OCI-LY1 (cell line): ENCODE measurements around the gene EPHA5.

ENCODE experiments used
- H2AFZ ChIP-seq: fragments of 200-600 bp; sonication (generic), shearing (Covaris generic); 2 replicates; pipeline ENCODE4 v1.6.0; 2014; ENCODE audit warnings: antibody characterized with exemption, mild to moderate bottlenecking, low read length
- H3F3A ChIP-seq: fragments of 200-600 bp; sonication (generic), shearing (Covaris generic); 2 replicates; pipeline ENCODE4 v1.6.0; 2014; ENCODE audit warnings: mild to moderate bottlenecking, antibody characterized with exemption, low read length, moderate library complexity; ENCODE audit not compliant: insufficient read depth
- H3K27ac ChIP-seq: fragments of 200-600 bp; sonication (generic); 2 replicates; pipeline ENCODE4 v1.5.1; 2014; ENCODE audit warnings: low read length, mixed run types, mild to moderate bottlenecking, low read depth; ENCODE audit not compliant: poor library complexity, severe bottlenecking
- H3K27me3 ChIP-seq: fragments of 200-600 bp; sonication (generic); 2 replicates; pipeline ENCODE4 v1.6.0; 2014; ENCODE audit warnings: antibody characterized with exemption, mild to moderate bottlenecking, low read length, moderate library complexity; ENCODE audit not compliant: insufficient read depth
- H3K36me3 ChIP-seq: fragments of 200-600 bp; sonication (generic); 2 replicates; pipeline ENCODE4 v1.6.1; 2014; ENCODE audit warnings: mild to moderate bottlenecking, antibody characterized with exemption, low read length, moderate library complexity, mixed read lengths; ENCODE audit not compliant: insufficient read depth
- H3K4me1 ChIP-seq: fragments of 200-600 bp; sonication (generic); 2 replicates; pipeline ENCODE4 v1.5.1; 2014; ENCODE audit warnings: mild to moderate bottlenecking, low read length, moderate library complexity; ENCODE audit not compliant: insufficient read depth, severe bottlenecking
- H3K4me2 ChIP-seq: fragments of 200-600 bp; sonication (generic), shearing (Covaris generic); 2 replicates; pipeline ENCODE4 v1.6.1; 2014; ENCODE audit warnings: low read length
- H3K4me3 ChIP-seq: fragments of 200-600 bp; sonication (generic); 2 replicates; pipeline ENCODE4 v1.5.1; 2014; ENCODE audit warnings: low read length, low read depth, mild to moderate bottlenecking, mixed read lengths; ENCODE audit not compliant: poor library complexity, severe bottlenecking
- H3K79me2 ChIP-seq: fragments of 200-600 bp; shearing (Covaris generic); 2 replicates; pipeline ENCODE4 v1.6.1; 2016; ENCODE audit warnings: mixed run types, low read length, mixed read lengths; ENCODE audit not compliant: insufficient read depth
- H3K9ac ChIP-seq: fragments of 200-600 bp; sonication (generic), shearing (Covaris generic); 2 replicates; pipeline ENCODE4 v1.6.1; 2014; ENCODE audit warnings: mild to moderate bottlenecking, low read length, mixed read lengths
- H3K9me2 ChIP-seq: fragments of 200-600 bp; sonication (generic), shearing (Covaris generic); 2 replicates; pipeline ENCODE4 v1.6.1; 2014; ENCODE audit warnings: low read depth, mild to moderate bottlenecking, low read length, mixed read lengths
- H3K9me3 ChIP-seq: fragments of 200-600 bp; shearing (Covaris generic); 2 replicates; pipeline ENCODE4 v1.6.1; 2014; ENCODE audit warnings: low read length, mixed read lengths
- H4K20me1 ChIP-seq: fragments of 200-600 bp; sonication (generic), shearing (Covaris generic); 2 replicates; pipeline ENCODE4 v1.6.0; 2016; ENCODE audit warnings: mild to moderate bottlenecking, low read length; ENCODE audit not compliant: insufficient read depth
- CTCF ChIP-seq: fragments of 200-600 bp; sonication (generic), shearing (Covaris generic); IDR thresholded peaks from 2 replicates; pipeline ENCODE4 v1.5.1; 2017; ENCODE audit warnings: mild to moderate bottlenecking, antibody characterized with exemption, low read length, moderate library complexity, mixed read lengths
- EZH2 ChIP-seq: fragments of 200-600 bp; sonication (generic), shearing (Covaris generic); IDR thresholded peaks from 2 replicates; pipeline ENCODE4 v1.8.0; 2017; ENCODE audit warnings: borderline replicate concordance, mixed run types, mild to moderate bottlenecking, antibody characterized with exemption, low read length, moderate library complexity, mixed read lengths

EPHA5 gene

GRCh38 chr4:65521666-65522065 lies 148.6 kb downstream of the EPHA5 start:
- H3K27me3 ChIP-seq = no peaks in the 10 kb centered on the region
- H3K36me3 ChIP-seq = no peaks in the 10 kb centered on the region
- no peaks in the 10 kb centered on the region for H3F3A ChIP-seq

GRCh38 chr4:65515646-65516045 lies 154.6 kb downstream of the EPHA5 start:
- no peak overlapping the region for H3K9ac ChIP-seq
- no peaks in the 10 kb centered on the region for H3K4me1 ChIP-seq
- H3K9me2 ChIP-seq = no peaks in the 10 kb centered on the region
- H3F3A ChIP-seq = no peaks in the 10 kb centered on the region
- H3K27ac ChIP-seq = no peak overlapping the region
- no peaks in the 10 kb centered on the region for H3K79me2 ChIP-seq
- no peak overlapping the region for H3K4me2 ChIP-seq
- TF ChIP-seq CTCF = no peak
- TF ChIP-seq EZH2 = no peak
- H3K36me3 ChIP-seq = no peaks in the 10 kb centered on the region
- no peak overlapping the region for H2AFZ ChIP-seq
- H3K27me3 ChIP-seq = no peaks in the 10 kb centered on the region
- no peak overlapping the region for H3K4me3 ChIP-seq
- H3K9me3 ChIP-seq = no peaks in the 10 kb centered on the region
- H4K20me1 ChIP-seq = no peaks in the 10 kb centered on the region

More at GRCh38 chr4:65521666-65522065, 148.6 kb downstream of the EPHA5 start:
- H4K20me1 ChIP-seq = no peaks in the 10 kb centered on the region
- no peak overlapping the region for H3K4me3 ChIP-seq
- H3K9me2 ChIP-seq = no peaks in the 10 kb centered on the region
- no peaks in the 10 kb centered on the region for H3K9me3 ChIP-seq
- H3K9ac ChIP-seq = no peak overlapping the region
- no peak overlapping the region for H3K4me2 ChIP-seq
- TF ChIP-seq CTCF (no peak), EZH2 (no peak)
- no peak overlapping the region for H3K27ac ChIP-seq
- no peaks in the 10 kb centered on the region for H3K79me2 ChIP-seq
- H3K4me1 ChIP-seq = no peaks in the 10 kb centered on the region
- H2AFZ ChIP-seq = no peak overlapping the region

GRCh38 chr4:65510976-65511375 lies 159.3 kb downstream of the EPHA5 start:
- TF ChIP-seq CTCF (no peak), EZH2 (no peak)
- no peaks in the 10 kb centered on the region for H3K27me3 ChIP-seq
- H3K4me2 ChIP-seq = no peak overlapping the region
- H3F3A ChIP-seq = no peaks in the 10 kb centered on the region
- H3K27ac ChIP-seq = no peak overlapping the region
- no peaks in the 10 kb centered on the region for H3K79me2 ChIP-seq
- H3K36me3 ChIP-seq = no peaks in the 10 kb centered on the region
- no peaks in the 10 kb centered on the region for H3K9me2 ChIP-seq
- H3K9me3 ChIP-seq = no peaks in the 10 kb centered on the region
- no peaks in the 10 kb centered on the region for H3K4me1 ChIP-seq
- no peak overlapping the region for H3K4me3 ChIP-seq
- H3K9ac ChIP-seq = no peak overlapping the region
- no peak overlapping the region for H2AFZ ChIP-seq
- H4K20me1 ChIP-seq = no peaks in the 10 kb centered on the region
